Choroid plexus epithelial cell (primary cell): Measurements from ENCODE around the gene POU5F1.

ENCODE experiments used
- DNase-seq: peaks from one replicate; pipeline ENCODE4 v3.0.0-alpha.2; 2010; ENCODE audit warnings: low read depth
- H3K4me3 ChIP-seq: 2 replicates; pipeline ENCODE4 v1.5.1; 2011; ENCODE audit warnings: low read depth, mild to moderate bottlenecking, control low read depth, low read length, moderate library complexity
- TF ChIP-seq, protein P1 (sequence below): conservative IDR thresholded peaks from 2 replicates; pipeline ENCODE4 v1.5.1; 2011; ENCODE audit warnings: low read depth, mild to moderate bottlenecking, control low read depth, inconsistent platforms, low read length, moderate library complexity

POU5F1 gene

DNA sequence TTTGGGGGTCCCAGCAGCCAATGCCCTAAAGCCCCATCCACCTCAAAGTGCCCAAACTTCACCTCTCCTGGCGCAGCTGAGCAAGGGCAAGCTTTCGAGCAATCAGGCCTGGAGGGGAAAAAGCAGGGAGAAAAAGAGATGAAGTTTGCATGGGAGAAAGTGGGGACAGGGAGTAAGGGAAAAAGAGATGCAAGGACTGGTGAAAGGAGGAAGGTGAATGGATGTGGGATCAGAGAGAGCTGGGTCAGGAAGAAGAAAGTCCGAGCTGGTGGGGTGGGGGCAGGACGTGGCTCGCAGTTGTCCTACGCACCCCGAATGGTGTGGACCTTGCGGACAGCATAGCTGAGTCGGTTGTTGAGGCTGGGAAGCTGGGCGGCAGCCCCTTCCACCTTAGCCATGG, 25.1 kb downstream of the POU5F1 start:
- DNase-seq: no peak
- TF ChIP-seq, protein P1, sequence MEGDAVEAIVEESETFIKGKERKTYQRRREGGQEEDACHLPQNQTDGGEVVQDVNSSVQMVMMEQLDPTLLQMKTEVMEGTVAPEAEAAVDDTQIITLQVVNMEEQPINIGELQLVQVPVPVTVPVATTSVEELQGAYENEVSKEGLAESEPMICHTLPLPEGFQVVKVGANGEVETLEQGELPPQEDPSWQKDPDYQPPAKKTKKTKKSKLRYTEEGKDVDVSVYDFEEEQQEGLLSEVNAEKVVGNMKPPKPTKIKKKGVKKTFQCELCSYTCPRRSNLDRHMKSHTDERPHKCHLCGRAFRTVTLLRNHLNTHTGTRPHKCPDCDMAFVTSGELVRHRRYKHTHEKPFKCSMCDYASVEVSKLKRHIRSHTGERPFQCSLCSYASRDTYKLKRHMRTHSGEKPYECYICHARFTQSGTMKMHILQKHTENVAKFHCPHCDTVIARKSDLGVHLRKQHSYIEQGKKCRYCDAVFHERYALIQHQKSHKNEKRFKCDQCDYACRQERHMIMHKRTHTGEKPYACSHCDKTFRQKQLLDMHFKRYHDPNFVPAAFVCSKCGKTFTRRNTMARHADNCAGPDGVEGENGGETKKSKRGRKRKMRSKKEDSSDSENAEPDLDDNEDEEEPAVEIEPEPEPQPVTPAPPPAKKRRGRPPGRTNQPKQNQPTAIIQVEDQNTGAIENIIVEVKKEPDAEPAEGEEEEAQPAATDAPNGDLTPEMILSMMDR: no peak

DNA sequence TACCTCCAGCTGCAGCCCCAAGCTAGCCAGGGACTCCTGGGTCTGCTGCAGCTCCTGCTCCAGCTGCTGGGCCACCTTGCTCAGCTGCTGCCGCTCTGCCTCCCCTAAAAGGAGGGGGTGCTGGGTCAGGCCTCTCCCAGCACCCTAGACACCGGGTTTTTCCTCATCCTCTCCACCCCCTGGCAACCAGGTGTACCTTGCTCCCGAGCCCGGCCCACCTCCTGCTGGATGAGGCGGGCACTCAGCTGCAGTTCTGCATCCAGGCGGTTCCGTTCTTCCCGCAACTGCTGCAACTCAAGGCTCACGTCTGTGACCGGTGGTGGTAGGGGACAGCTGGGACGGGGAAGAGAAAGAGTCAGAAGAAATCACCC, 25.5 kb downstream of the POU5F1 start:
- no peak overlapping the region for H3K4me3 ChIP-seq
- DNase-seq: no peak
- TF ChIP-seq, protein P1: no peak

More for the DNA sequence above, 25.1 kb downstream of the POU5F1 start:
- H3K4me3 ChIP-seq: no peak overlapping the region

DNA sequence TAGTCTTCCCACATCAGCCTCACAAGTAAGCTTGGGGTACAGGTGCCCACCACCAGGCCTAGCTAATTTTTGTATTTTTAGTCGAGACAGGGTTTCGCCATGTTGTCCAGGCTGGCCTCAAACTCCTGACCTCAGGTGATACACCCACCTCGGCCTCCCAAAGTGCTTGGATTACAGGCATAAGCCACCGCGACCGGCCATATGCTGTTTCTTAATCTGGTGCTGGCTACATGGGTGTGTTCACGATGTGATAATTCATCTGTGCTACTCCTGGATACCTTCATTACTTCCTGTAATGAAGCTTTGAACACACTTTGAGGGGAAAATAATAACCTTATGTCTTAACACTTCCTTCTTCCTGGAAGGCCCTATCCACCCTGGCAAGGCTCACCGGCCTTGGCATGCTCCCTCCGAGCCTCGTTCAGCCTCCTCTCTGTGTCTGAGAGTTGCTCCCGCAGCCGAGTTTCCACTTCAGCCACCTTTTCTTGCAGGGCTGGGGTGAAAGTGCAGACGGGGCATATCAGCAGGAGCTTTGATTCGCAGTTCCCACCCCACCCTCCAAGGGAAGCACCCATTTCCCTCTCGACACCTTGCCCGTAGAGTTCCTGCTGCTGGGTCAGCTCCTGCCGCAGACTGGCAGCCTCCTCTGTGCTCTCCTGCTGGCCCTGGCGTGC, 26.0 kb downstream of the POU5F1 start:
- no peak for DNase-seq
- TF ChIP-seq, protein P1: no peak
- H3K4me3 ChIP-seq: no peak overlapping the region

DNA sequence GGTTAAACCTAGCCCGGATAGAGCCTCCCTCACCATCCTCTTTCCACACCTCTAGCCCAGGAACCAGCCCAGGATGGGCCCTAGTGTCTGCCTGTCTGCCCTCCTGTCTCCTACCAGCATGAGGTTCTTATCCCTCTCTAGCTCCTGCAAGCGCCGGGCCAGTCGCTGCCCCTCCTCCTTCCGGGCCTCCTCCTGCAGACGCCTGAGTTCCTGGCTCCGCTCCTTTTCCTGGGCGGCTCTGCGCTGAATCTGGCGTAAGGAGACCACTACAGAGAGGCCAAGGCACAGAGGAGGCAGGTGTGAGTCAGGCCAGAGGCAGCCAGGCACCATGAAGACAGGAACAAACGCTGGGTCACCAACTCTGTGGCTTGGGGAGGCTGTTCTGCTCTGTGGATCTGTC, 27.3 kb downstream of the POU5F1 start:
- H3K4me3 ChIP-seq: no peak overlapping the region
- TF ChIP-seq, protein P1: no peak
- peak; percentile 91 for DNase-seq

DNA sequence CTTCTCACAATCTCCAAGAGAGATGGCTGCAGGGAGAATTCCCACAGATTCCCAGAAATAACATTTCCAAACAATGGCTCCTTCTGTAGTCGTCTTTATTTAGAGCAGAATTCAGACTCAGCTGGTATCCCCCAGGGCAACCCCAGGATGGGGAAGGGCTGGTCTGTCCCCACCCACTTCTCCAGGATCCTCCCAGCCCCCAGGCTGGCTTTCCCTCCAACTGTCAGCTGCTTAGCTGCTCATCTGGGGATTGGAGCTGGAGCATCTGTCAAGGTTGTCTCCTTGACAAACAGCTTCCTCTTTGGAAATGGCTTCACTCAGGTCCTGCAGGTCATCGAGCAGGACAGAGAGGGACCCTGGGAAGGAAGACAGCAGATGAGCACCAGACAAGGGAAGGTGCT, 28.1 kb downstream of the POU5F1 start:
- TF ChIP-seq, protein P1: no peak
- no peak overlapping the region for H3K4me3 ChIP-seq
- DNase-seq: no peak

DNA sequence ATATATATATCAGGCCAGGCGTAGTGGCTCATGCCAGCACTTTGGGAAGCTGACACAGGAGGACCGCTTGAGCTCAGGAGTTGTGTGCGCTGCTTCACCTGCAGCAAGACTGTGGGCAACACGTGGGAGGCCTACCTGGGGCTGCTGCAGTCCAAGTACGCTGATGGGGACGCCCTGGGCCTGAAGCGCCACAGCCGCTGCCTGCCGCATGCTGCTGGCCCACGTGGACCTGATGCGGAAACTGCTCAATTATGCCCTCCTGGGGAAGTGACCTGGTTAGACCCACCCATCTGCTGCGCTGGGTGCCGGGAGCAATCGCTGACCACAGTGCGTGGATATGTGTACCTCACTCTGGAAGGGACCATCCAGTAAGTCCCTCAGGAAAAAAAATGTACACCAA, 29.8 kb downstream of the POU5F1 start:
- TF ChIP-seq, protein P1: no peak
- H3K4me3 ChIP-seq: no peak overlapping the region
- no peak for DNase-seq

DNA sequence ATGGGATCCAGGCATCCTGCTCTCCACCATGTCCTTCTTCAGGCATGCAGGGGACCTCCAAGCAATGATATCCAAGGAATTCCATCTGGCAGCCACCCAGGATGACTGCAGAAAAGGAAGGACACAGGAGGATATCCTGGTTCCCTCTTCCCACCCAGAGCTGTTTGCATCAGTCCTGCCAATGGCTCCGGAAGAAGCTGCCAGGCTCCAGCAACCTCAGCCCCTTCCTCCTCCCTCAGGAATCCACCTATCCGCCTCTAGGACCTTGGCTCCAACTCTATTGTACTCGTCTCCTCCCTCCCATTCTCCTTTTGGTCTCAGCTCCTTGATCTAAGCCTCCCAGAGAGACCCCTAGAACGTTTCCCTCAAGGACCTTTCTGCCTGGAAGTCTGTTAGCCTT, 30.9 kb downstream of the POU5F1 start:
- TF ChIP-seq, protein P1: no peak

More for the DNA sequence above, 30.9 kb downstream of the POU5F1 start:
- no peak for DNase-seq
- H3K4me3 ChIP-seq: no peak overlapping the region
